Neural crest cell (in vitro differentiated cells): Measurements from ENCODE around the gene PIGN. TPM values are rescaled to one million over a fixed set of nuclear protein-coding genes. Genes with fewer than 3 reads are reported as not detected.

ENCODE experiments used
- DNase-seq: peaks from one replicate; pipeline ENCODE4 v3.0.0; 2021; ENCODE audit warnings: low read depth, mixed read lengths, low spot score
- H3K27ac Mint-ChIP-seq: one replicate; pipeline ENCODE4 v1.8.0; 2021; ENCODE audit warnings: mild to moderate bottlenecking, mixed read lengths; ENCODE audit not compliant: unreplicated experiment
- H3K27me3 Mint-ChIP-seq: 2 replicates; pipeline ENCODE4 v1.8.0; 2021; ENCODE audit warnings: low read depth, mild to moderate bottlenecking, mixed read lengths
- H3K36me3 Mint-ChIP-seq: 2 replicates; pipeline ENCODE4 v1.8.0; 2021; ENCODE audit warnings: low read depth, mild to moderate bottlenecking, mixed read lengths
- H3K4me1 Mint-ChIP-seq: 2 replicates; pipeline ENCODE4 v1.8.0; 2021; ENCODE audit warnings: mixed read lengths
- H3K4me3 Mint-ChIP-seq: one replicate; pipeline ENCODE4 v1.8.0; 2021; ENCODE audit warnings: mild to moderate bottlenecking, mixed read lengths
- H3K9me3 Mint-ChIP-seq: 2 replicates; pipeline ENCODE4 v1.8.0; 2021; ENCODE audit warnings: mixed read lengths
- CTCF ChIP-seq: fragments of 200-600 bp; sonication (generic); conservative IDR thresholded peaks from 2 replicates; pipeline ENCODE4 v1.5.0; 2021; ENCODE audit warnings: antibody characterized with exemption, mild to moderate bottlenecking
- total RNA-seq: library from RNA; stranded (reverse); gene quantifications from 2 replicates; pipeline ENCODE4 v1.2.1, GENCODE V29; 2021

The PIGN gene
- total RNA-seq, 1 donor from 2014 or later: 24.1 TPM

- TF ChIP-seq CTCF: no peak
- no peak overlapping the region for H3K27ac Mint-ChIP-seq
- H3K36me3 Mint-ChIP-seq: peaks cover 14% of the 10 kb centered on the region
- H3K4me1 Mint-ChIP-seq: no peaks in the 10 kb centered on the region
- no peak for DNase-seq
- peaks cover 5% of the 10 kb centered on the region for H3K9me3 Mint-ChIP-seq
- no peak overlapping the region for H3K4me3 Mint-ChIP-seq
- H3K27me3 Mint-ChIP-seq: no peaks in the 10 kb centered on the region
Observed at GRCh38 chr18:62119884-62120283, 67.0 kb downstream of the PIGN start.

GRCh38 chr18:62118328-62118727 is 68.5 kb downstream of the PIGN start:
- no peak for DNase-seq
- no peak for TF ChIP-seq CTCF
- H3K4me3 Mint-ChIP-seq: no peak overlapping the region
- no peak overlapping the region for H3K27ac Mint-ChIP-seq
- no peaks in the 10 kb centered on the region for H3K27me3 Mint-ChIP-seq
- peaks cover 14% of the 10 kb centered on the region for H3K36me3 Mint-ChIP-seq
- no peaks in the 10 kb centered on the region for H3K4me1 Mint-ChIP-seq
- H3K9me3 Mint-ChIP-seq: peaks cover 5% of the 10 kb centered on the region

GRCh38 chr18:62109676-62110075 is 77.2 kb downstream of the PIGN start:
- no peak for DNase-seq
- H3K36me3 Mint-ChIP-seq: peaks cover 4% of the 10 kb centered on the region
- no peak overlapping the region for H3K4me3 Mint-ChIP-seq
- no peaks in the 10 kb centered on the region for H3K27me3 Mint-ChIP-seq
- H3K27ac Mint-ChIP-seq: no peak overlapping the region
- H3K9me3 Mint-ChIP-seq: no peaks in the 10 kb centered on the region
- TF ChIP-seq CTCF: no peak
- H3K4me1 Mint-ChIP-seq: no peaks in the 10 kb centered on the region

GRCh38 chr18:62107881-62108280 is 79.0 kb downstream of the PIGN start:
- no peaks in the 10 kb centered on the region for H3K9me3 Mint-ChIP-seq
- peaks cover 4% of the 10 kb centered on the region for H3K36me3 Mint-ChIP-seq
- no peak for DNase-seq
- H3K27ac Mint-ChIP-seq: no peak overlapping the region
- no peaks in the 10 kb centered on the region for H3K4me1 Mint-ChIP-seq
- TF ChIP-seq CTCF: no peak
- H3K4me3 Mint-ChIP-seq: no peak overlapping the region
- H3K27me3 Mint-ChIP-seq: no peaks in the 10 kb centered on the region

GRCh38 chr18:62106271-62106670 is 80.6 kb downstream of the PIGN start:
- no peaks in the 10 kb centered on the region for H3K9me3 Mint-ChIP-seq
- H3K4me1 Mint-ChIP-seq: peaks cover 3% of the 10 kb centered on the region
- no peak overlapping the region for H3K27ac Mint-ChIP-seq
- H3K36me3 Mint-ChIP-seq: peaks cover 4% of the 10 kb centered on the region
- TF ChIP-seq CTCF: no peak
- no peaks in the 10 kb centered on the region for H3K27me3 Mint-ChIP-seq
- no peak overlapping the region for H3K4me3 Mint-ChIP-seq
- no peak for DNase-seq

- H3K27me3 Mint-ChIP-seq: no peaks in the 10 kb centered on the region
- no peak overlapping the region for H3K4me3 Mint-ChIP-seq
- H3K4me1 Mint-ChIP-seq: peaks cover 3% of the 10 kb centered on the region
- no peaks in the 10 kb centered on the region for H3K9me3 Mint-ChIP-seq
- TF ChIP-seq CTCF: no peak
- peaks cover 7% of the 10 kb centered on the region for H3K36me3 Mint-ChIP-seq
- H3K27ac Mint-ChIP-seq: no peak overlapping the region
- DNase-seq: no peak
Observed at GRCh38 chr18:62105376-62105775, 81.5 kb downstream of the PIGN start.
